GM23338 (cell line): ENCODE measurements around the gene KCNQ5. TPM values are rescaled to one million over a fixed set of nuclear protein-coding genes. Genes with fewer than 3 reads are reported as not detected.

Experiments used
- ATAC-seq: fragments of 200-7000 bp; cut with Tn5 transposase; 3 replicates; pipeline ENCODE4 v1.9.1; 2020
- DNase-seq: peaks from one replicate; pipeline ENCODE4 v3.0.0-alpha.2; 2015; ENCODE audit warnings: low spot score
- H2AFZ ChIP-seq: fragments of 200-600 bp; sonication (generic); 2 replicates; pipeline ENCODE4 v1.8.0; 2016; ENCODE audit warnings: antibody characterized with exemption, mild to moderate bottlenecking, moderate library complexity
- H3F3A ChIP-seq: fragments of 200-600 bp; sonication (generic); replicated peaks from 2 replicates; pipeline ENCODE4 v1.8.0; 2017; ENCODE audit warnings: antibody characterized with exemption, mixed run types, low read depth
- H3K27ac ChIP-seq: fragments of 200-600 bp; sonication (generic); 2 replicates; pipeline ENCODE4 v1.6.1; 2016; ENCODE audit warnings: low read depth
- H3K27me3 ChIP-seq: fragments of 200-600 bp; sonication (generic); 2 replicates; pipeline ENCODE4 v1.8.0; 2016; ENCODE audit warnings: mild to moderate bottlenecking, mixed run types, moderate library complexity; ENCODE audit not compliant: insufficient read depth
- H3K36me3 ChIP-seq: fragments of 200-600 bp; sonication (generic); 2 replicates; pipeline ENCODE4 v1.8.0; 2016; ENCODE audit warnings: mild to moderate bottlenecking; ENCODE audit not compliant: insufficient read depth
- H3K4me1 ChIP-seq: fragments of 200-600 bp; sonication (generic); 2 replicates; pipeline ENCODE4 v1.8.0; 2016; ENCODE audit warnings: mild to moderate bottlenecking, moderate library complexity; ENCODE audit not compliant: insufficient read depth
- H3K4me2 ChIP-seq: fragments of 200-600 bp; sonication (generic); 2 replicates; pipeline ENCODE4 v1.7.1; 2017; ENCODE audit warnings: mixed run types
- H3K4me3 ChIP-seq: fragments of 200-600 bp; sonication (generic); 2 replicates; pipeline ENCODE4 v1.6.1; 2016; ENCODE audit warnings: mixed run types
- H3K79me2 ChIP-seq: fragments of 200-600 bp; sonication (generic); replicated peaks from 2 replicates; pipeline ENCODE4 v1.8.0; 2017; ENCODE audit warnings: mild to moderate bottlenecking; ENCODE audit not compliant: insufficient read depth
- H3K9me2 ChIP-seq: fragments of 200-600 bp; sonication (generic); 2 replicates; pipeline ENCODE4 v1.8.0; 2017; ENCODE audit not compliant: insufficient read depth
- H4K20me1 ChIP-seq: fragments of 200-600 bp; sonication (generic); replicated peaks from 2 replicates; pipeline ENCODE4 v1.8.0; 2017; ENCODE audit warnings: mild to moderate bottlenecking; ENCODE audit not compliant: insufficient read depth
- H3K27ac Mint-ChIP-seq: 2 replicates; pipeline ENCODE4 v1.8.0; 2020; ENCODE audit warnings: inconsistent platforms, mild to moderate bottlenecking, moderate library complexity, mixed read lengths
- H3K27me3 Mint-ChIP-seq: 3 replicates; pipeline ENCODE4 v1.8.0; 2022; ENCODE audit warnings: low read depth, mild to moderate bottlenecking, moderate library complexity, mixed read lengths, inconsistent platforms; ENCODE audit not compliant: insufficient read depth, poor library complexity
- H3K36me3 Mint-ChIP-seq: 3 replicates; pipeline ENCODE4 v1.8.0; 2021; ENCODE audit warnings: low read depth, mild to moderate bottlenecking, inconsistent platforms, moderate library complexity, mixed read lengths
- H3K4me1 Mint-ChIP-seq: 3 replicates; pipeline ENCODE4 v1.8.0; 2020; ENCODE audit warnings: mild to moderate bottlenecking, inconsistent platforms, mixed read lengths
- H3K4me3 Mint-ChIP-seq: 3 replicates; pipeline ENCODE4 v1.8.0; 2021; ENCODE audit warnings: moderate library complexity, mild to moderate bottlenecking, inconsistent platforms, mixed read lengths
- H3K9me3 Mint-ChIP-seq: 3 replicates; pipeline ENCODE4 v1.8.0; 2020; ENCODE audit warnings: moderate library complexity, mild to moderate bottlenecking, inconsistent platforms, mixed read lengths
- CREB1 ChIP-seq: fragments of 250-450 bp; sonication (Bioruptor Pico); IDR thresholded peaks from 2 replicates; pipeline ENCODE4 v1.5.0; 2020; ENCODE audit warnings: low read depth, mild to moderate bottlenecking, moderate library complexity
- EZH2 ChIP-seq: fragments of 200-600 bp; sonication (generic); IDR thresholded peaks from one replicate; pipeline ENCODE4 v1.8.0; 2017; ENCODE audit warnings: antibody characterized with exemption, mild to moderate bottlenecking, low read depth; ENCODE audit not compliant: unreplicated experiment
- EZH2phosphoT487 ChIP-seq: fragments of 200-600 bp; sonication (generic); IDR thresholded peaks from one replicate; pipeline ENCODE4 v1.8.1; 2018; ENCODE audit warnings: antibody characterized with exemption; ENCODE audit not compliant: unreplicated experiment
- JUNB ChIP-seq: IDR thresholded peaks from one replicate; pipeline ENCODE4 v1.6.1; 2016; ENCODE audit warnings: antibody characterized with exemption; ENCODE audit not compliant: unreplicated experiment
- NANOG ChIP-seq: IDR thresholded peaks from 2 replicates; pipeline ENCODE4 v1.6.1; 2016; ENCODE audit warnings: antibody characterized with exemption, borderline replicate concordance
- POLR2AphosphoS5 ChIP-seq: IDR thresholded peaks from 2 replicates; pipeline ENCODE4 v1.6.1; 2016; ENCODE audit warnings: antibody characterized with exemption, low read depth
- STAT1 ChIP-seq: IDR thresholded peaks from one replicate; pipeline ENCODE4 v1.6.1; 2016; ENCODE audit warnings: antibody characterized with exemption; ENCODE audit not compliant: unreplicated experiment
- ZNF114 ChIP-seq: fragments of 250-450 bp; sonication (Bioruptor Pico); IDR thresholded peaks from 2 replicates; pipeline ENCODE4 v1.5.0; 2020; ENCODE audit warnings: mild to moderate bottlenecking, moderate library complexity
- ZNF331 ChIP-seq: fragments of 250-450 bp; sonication (Bioruptor Pico); IDR thresholded peaks from 2 replicates; pipeline ENCODE4 v1.5.0; 2020; ENCODE audit warnings: low read depth, mild to moderate bottlenecking, moderate library complexity
- polyA plus RNA-seq: library from polyadenylated mRNA; unstranded; fragments of >200 nt; fragmentation: Nextera tagmentation; extraction: Ambion mirVana; gene quantifications from 2 replicates; pipeline ENCODE4 v1.2.1, GENCODE V29; 2016
- total RNA-seq: library from RNA; depleted of rRNA; stranded (reverse); fragments of >200 nt; shearing (Covaris generic); gene quantifications from 2 replicates; pipeline ENCODE4 v1.2.3, GENCODE V29; 2014
- TF ChIP-seq, protein P1 (sequence below): IDR thresholded peaks from 2 replicates; pipeline ENCODE4 v1.6.1; 2016; ENCODE audit warnings: antibody characterized with exemption
- TF ChIP-seq, protein P2 (sequence below), 2 experiments: fragments of 200-600 bp in 1 of 2; sonication (generic) in 1 of 2; conservative IDR thresholded peaks; 2 replicates each; pipeline versions ENCODE4 v1.5.1 to v1.6.1; 2016 to 2017; ENCODE audit warnings: antibody characterized with exemption in 2 of 2, low read depth in 2 of 2, mild to moderate bottlenecking in 2 of 2, moderate library complexity in 1 of 2
- TF ChIP-seq, protein P3 (sequence below): IDR thresholded peaks from one replicate; pipeline ENCODE4 v1.6.1; 2018; ENCODE audit warnings: antibody characterized with exemption; ENCODE audit not compliant: unreplicated experiment

KCNQ5 gene
- total and polyA plus RNA-seq, 2 experiments from 2014 or later: 0.68 to 0.87 TPM

DNA sequence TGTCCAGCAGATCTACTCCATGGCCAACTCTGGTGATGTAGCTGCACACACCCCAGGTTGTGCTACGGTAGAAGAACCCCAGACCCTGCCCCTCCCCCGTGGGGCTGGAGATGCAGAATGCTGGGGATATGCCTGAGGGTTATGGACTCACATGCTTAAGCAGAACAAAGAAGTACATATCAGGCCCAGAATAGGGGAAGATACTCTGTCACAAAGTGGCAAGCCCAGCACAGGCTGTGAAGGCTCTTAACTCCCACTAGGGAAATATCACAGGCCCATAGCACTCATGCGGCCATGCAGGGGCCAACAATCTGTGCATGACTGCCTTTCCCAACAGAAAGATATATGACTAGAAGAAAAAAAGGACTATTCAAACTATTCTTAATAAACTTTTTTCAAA lies 234.9 kb downstream of the KCNQ5 start:
- TF ChIP-seq ZNF331 (CRISPR knock-in tag): no peak
- 0 out of 3 replicates have a peak, but pooled peaks have one; percentile 35 for ATAC-seq

DNA sequence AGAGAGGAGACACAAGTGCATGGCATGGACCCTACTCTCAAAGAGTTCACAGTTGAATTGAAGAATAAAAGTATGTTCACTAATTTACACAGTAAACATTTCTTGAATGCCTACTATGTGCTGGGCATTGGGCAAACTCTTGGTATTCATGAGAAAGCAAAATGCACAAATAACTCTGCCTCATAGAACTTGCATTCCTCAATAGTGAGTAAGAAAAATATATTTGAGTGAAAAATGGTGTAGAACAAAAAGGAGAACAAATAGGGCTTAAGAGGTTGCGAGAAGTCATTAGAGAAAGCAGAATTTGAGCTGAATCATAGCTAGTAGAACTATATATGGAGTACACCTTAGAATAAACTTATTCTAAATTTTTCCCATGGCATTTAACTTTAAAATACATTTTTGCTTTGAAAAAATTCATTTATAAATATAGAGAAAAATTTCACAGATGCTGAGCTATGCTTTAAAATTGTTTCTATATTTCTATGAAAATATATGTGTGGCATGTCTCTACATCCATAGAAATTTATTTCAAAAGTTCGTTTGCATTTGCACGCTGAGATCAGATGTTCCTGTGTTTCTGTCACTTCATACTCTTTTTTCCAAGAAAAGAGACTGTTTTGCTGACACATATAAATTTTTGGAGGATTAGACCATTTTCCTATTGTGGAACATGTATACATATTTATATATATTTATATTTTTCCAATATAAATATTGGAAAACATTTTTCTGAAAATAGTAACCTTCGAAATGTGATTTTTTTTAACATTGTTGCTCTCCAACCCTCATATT lies 236.1 kb downstream of the KCNQ5 start:
- H3F3A ChIP-seq: no peaks in the 10 kb centered on the region
- no peaks in the 10 kb centered on the region for H3K36me3 ChIP-seq
- H2AFZ ChIP-seq: no peak overlapping the region
- no peak overlapping the region for H3K27ac ChIP-seq
- H3K36me3 Mint-ChIP-seq: no peaks in the 10 kb centered on the region
- H3K9me3 Mint-ChIP-seq: no peaks in the 10 kb centered on the region
- H3K27ac Mint-ChIP-seq: peak overlapping the region; percentile 36
- no peak overlapping the region for H3K4me3 Mint-ChIP-seq
- H3K4me2 ChIP-seq: no peak overlapping the region
- peaks cover 5% of the 10 kb centered on the region; the same call in 1 of the 2 replicates for H3K4me1 ChIP-seq
- H3K4me3 ChIP-seq: no peak overlapping the region
- ATAC-seq: no peak
- H3K27me3 Mint-ChIP-seq: no peaks in the 10 kb centered on the region
- no peaks in the 10 kb centered on the region for H3K27me3 ChIP-seq
- no peaks in the 10 kb centered on the region for H3K9me2 ChIP-seq
- H3K4me1 Mint-ChIP-seq: peaks cover 12% of the 10 kb centered on the region; the same call in 2 of the 3 replicates
- H3K79me2 ChIP-seq: no peaks in the 10 kb centered on the region
- no peaks in the 10 kb centered on the region for H4K20me1 ChIP-seq
- DNase-seq: no peak
- TF ChIP-seq ZNF114 (no peak), POLR2AphosphoS5 (no peak), ZNF331 (CRISPR knock-in tag) (no peak), EZH2 (no peak), NANOG (no peak), JUNB (no peak), EZH2phosphoT487 (no peak), STAT1 (no peak), CREB1 (CRISPR knock-in tag) (no peak)
- TF ChIP-seq, protein P1, sequence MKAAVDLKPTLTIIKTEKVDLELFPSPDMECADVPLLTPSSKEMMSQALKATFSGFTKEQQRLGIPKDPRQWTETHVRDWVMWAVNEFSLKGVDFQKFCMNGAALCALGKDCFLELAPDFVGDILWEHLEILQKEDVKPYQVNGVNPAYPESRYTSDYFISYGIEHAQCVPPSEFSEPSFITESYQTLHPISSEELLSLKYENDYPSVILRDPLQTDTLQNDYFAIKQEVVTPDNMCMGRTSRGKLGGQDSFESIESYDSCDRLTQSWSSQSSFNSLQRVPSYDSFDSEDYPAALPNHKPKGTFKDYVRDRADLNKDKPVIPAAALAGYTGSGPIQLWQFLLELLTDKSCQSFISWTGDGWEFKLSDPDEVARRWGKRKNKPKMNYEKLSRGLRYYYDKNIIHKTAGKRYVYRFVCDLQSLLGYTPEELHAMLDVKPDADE: no peak
- TF ChIP-seq, protein P2, sequence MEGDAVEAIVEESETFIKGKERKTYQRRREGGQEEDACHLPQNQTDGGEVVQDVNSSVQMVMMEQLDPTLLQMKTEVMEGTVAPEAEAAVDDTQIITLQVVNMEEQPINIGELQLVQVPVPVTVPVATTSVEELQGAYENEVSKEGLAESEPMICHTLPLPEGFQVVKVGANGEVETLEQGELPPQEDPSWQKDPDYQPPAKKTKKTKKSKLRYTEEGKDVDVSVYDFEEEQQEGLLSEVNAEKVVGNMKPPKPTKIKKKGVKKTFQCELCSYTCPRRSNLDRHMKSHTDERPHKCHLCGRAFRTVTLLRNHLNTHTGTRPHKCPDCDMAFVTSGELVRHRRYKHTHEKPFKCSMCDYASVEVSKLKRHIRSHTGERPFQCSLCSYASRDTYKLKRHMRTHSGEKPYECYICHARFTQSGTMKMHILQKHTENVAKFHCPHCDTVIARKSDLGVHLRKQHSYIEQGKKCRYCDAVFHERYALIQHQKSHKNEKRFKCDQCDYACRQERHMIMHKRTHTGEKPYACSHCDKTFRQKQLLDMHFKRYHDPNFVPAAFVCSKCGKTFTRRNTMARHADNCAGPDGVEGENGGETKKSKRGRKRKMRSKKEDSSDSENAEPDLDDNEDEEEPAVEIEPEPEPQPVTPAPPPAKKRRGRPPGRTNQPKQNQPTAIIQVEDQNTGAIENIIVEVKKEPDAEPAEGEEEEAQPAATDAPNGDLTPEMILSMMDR (conservative IDR thresholded peaks at IDR 0.05; ENCODE audit: low read depth in 2 of 2): no peak
- TF ChIP-seq, protein P3, sequence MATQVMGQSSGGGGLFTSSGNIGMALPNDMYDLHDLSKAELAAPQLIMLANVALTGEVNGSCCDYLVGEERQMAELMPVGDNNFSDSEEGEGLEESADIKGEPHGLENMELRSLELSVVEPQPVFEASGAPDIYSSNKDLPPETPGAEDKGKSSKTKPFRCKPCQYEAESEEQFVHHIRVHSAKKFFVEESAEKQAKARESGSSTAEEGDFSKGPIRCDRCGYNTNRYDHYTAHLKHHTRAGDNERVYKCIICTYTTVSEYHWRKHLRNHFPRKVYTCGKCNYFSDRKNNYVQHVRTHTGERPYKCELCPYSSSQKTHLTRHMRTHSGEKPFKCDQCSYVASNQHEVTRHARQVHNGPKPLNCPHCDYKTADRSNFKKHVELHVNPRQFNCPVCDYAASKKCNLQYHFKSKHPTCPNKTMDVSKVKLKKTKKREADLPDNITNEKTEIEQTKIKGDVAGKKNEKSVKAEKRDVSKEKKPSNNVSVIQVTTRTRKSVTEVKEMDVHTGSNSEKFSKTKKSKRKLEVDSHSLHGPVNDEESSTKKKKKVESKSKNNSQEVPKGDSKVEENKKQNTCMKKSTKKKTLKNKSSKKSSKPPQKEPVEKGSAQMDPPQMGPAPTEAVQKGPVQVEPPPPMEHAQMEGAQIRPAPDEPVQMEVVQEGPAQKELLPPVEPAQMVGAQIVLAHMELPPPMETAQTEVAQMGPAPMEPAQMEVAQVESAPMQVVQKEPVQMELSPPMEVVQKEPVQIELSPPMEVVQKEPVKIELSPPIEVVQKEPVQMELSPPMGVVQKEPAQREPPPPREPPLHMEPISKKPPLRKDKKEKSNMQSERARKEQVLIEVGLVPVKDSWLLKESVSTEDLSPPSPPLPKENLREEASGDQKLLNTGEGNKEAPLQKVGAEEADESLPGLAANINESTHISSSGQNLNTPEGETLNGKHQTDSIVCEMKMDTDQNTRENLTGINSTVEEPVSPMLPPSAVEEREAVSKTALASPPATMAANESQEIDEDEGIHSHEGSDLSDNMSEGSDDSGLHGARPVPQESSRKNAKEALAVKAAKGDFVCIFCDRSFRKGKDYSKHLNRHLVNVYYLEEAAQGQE: no peak

More for the DNA sequence above, 234.9 kb downstream of the KCNQ5 start:
- H3K4me3 ChIP-seq: no peak overlapping the region
- no peak overlapping the region for H3K27ac ChIP-seq
- no peak overlapping the region for H2AFZ ChIP-seq
- no peaks in the 10 kb centered on the region for H3K27me3 ChIP-seq
- no peaks in the 10 kb centered on the region for H3K9me3 Mint-ChIP-seq
- H3K36me3 ChIP-seq: no peaks in the 10 kb centered on the region
- no peaks in the 10 kb centered on the region for H3K27me3 Mint-ChIP-seq
- H3K4me1 ChIP-seq: peaks cover 5% of the 10 kb centered on the region; the same call in 1 of the 2 replicates
- no peak overlapping the region; the same call in 1 of the 2 replicates for H3K4me2 ChIP-seq
- no peaks in the 10 kb centered on the region for H3F3A ChIP-seq
- peak; percentile 7 for DNase-seq
- H3K4me1 Mint-ChIP-seq: peaks cover 12% of the 10 kb centered on the region; the same call in 2 of the 3 replicates
- H3K27ac Mint-ChIP-seq: peak overlapping the region; percentile 84; the same call in 1 of the 2 replicates
- H3K36me3 Mint-ChIP-seq: no peaks in the 10 kb centered on the region
- no peaks in the 10 kb centered on the region for H3K79me2 ChIP-seq
- H3K9me2 ChIP-seq: no peaks in the 10 kb centered on the region
- no peaks in the 10 kb centered on the region for H4K20me1 ChIP-seq
- H3K4me3 Mint-ChIP-seq: no peak overlapping the region
